Stimulated activated CD8-positive, alpha-beta memory T cell treated with anti-CD3 and anti-CD28 coated beads, Interleukin-12 subunit alpha, Interleukin-12 subunit beta, amount 100 ng/mL, for 24 hours (primary cell): ENCODE results near the gene TNFRSF11A.

Source experiments
- DNase-seq: peaks from one replicate; pipeline ENCODE4 v3.0.0-alpha.2; 2020; ENCODE audit errors: extremely low read depth

Gene TNFRSF11A

DNA sequence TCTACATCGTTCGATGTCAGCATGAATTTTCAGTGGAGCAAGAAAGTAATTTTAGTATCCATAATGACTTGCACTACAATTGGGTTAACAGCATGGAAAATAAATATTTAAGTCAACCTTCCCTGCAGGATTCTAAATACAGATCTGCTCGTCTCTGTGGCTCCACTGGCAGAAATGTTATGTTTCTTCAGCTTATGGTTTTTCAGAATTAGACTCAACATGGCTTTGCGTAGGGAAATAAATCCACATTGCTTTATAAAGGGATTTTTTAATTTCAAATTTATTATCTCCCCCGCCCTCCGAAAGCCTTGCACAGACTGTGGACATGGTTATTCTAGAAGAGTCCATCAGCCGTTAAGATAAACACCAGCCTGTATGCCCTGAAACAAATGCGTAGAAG, 18.2 kb downstream of the TNFRSF11A start:
- DNase-seq: no peak

DNA sequence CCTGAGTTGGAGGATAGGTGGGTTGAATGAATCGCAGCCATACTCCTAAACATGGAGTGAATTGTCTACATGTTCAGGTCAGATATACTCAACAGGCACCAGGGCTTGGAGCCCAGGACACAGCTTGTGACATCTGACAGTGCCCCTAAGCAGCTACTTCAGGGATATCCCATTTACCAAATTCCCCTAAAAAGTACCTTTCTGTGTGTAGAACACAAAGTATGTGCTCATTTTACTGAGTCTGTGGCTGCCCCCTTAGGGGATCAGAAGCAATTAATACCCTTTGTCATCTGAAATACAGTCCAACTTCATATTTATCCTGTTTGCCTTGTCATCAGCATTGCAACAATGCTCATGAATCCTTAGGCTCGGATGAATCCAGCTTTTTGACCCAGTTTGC, 20.8 kb downstream of the TNFRSF11A start:
- DNase-seq: no peak

DNA sequence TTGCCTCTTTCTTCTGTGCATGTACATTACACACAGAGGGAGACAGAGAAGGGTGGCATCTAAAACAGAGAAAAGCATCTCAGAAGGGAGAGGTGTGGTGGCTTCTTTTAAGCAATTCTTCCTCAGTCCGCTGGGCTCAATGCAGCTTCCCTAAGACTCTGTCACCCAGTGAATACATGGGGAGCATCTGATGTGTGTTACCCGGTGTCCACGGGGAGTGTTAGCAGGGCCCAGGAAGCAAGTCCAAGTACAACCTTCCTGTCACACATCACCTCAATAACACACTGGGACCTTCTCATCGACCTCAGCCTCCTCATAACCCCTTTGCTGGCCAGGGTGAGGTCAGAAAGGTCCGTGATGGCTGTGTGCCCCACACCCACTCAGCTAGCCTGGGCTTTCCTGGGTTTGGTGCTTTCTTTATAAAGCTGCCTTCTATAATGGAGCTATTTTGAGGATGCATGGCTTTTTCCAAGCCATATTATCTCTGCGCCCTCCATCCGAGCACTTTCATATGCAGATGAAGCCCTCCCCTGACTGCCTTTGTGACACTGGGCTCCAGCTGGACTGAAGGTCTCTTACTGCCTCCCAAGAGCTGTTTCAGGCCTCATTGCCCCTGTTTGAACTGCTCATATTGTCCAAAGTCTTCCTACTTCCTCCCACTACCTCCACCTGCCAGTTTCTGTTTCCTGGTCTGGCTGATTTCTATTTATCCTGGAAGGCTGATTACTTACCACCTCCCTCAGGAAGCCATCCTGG, 21.4 kb downstream of the TNFRSF11A start:
- DNase-seq: no peak

DNA sequence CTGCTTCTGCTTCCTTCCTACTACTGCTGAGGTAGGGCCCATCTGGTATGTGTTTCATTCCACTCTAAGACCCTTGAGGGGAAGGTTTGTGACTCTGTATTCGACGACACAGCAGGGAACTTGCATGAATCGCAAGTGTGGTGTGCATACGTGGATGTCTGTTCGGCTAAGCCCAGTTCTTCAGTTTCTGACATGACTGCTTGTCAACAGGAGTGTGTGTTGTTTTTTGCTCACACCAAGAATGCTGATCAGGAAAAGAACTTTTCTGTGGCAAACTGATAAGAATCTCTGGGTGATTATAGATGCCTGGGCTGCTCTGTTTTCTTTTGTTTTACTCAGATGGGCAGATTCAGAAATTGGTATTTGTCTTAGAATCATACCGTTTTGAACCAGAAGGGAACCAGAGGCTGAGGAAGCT, 22.0 kb downstream of the TNFRSF11A start:
- no peak for DNase-seq

DNA sequence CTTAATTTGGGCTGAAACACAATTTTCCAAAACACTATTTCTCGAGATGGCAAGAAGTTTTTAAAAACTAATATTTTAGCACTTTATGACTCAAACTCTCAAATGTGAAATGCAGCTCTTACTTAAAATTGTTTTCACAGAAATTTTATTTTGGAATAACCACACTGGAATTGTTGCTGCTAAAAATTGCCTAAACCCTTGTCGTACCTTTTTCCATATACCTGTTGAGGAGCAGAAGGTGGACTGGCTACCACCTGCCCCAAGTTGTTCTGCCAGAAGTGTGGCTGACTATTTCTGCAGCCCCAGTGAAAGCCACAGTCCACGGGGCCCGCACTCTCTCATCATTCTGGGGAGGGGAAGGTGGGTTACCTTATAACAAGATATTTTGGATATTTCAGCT, 23.4 kb downstream of the TNFRSF11A start:
- DNase-seq: no peak

DNA sequence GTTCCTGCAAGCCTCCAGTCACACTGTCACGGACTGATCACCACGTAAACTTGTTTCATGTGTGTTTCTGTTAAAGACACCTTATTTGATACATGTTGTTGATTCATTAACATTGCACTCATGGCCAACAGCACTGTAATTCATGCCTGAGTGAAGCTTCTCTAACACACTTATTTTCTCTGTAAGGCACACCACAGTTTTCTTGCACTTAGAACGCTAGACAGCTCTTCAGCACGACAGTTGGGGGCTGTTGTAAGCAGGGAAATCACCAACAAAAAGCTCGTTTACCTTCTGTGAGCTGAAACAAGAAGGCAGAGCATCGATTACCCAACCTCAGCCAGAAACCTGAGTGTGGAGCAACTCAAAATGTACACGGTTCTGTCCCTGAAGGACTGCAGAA, 28.1 kb downstream of the TNFRSF11A start:
- no peak for DNase-seq

DNA sequence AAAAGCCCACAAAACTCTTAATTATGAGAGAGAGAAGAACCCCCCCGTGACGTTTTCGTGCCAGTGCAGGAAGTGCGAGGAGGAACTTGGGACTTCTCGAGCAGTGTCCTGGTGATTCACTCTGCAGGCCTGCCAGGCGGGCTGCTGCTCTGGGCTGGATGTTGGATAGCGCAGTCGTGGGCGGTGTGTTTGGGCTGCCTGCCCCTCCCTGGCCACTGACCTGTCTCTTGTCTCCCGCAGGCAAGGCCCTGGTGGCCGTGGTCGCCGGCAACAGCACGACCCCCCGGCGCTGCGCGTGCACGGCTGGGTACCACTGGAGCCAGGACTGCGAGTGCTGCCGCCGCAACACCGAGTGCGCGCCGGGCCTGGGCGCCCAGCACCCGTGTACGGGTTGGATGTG, 29.0 kb downstream of the TNFRSF11A start:
- DNase-seq: no peak

DNA sequence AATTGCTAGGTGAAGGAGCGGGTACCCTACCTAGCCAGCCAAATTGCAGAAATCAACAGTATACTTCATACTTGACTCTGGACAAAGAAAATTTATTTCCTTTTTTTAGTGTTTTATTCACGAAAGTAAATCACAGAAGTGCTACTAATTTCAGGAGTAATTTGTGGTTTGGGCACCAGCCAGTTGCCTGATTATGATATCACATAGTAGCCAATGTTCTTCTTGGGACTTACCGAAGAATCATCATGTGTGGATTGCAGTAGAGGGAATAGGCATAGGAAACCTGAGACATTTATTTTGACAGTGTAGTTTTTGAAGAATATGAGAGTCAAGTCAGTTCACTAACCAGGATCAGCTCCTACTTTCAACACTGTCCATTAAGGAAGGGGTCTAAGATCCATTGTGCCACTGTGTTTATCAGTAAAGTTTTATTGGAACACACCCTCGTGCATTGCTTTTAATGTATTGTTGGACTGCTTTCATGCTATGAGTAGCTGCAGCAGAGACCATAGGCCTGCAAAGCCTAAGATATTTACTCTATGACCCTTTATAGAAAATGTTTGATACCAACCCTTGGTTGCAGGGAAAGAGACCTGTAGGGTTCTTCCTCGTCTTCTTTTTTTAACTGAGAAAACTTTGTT, 32.1 kb downstream of the TNFRSF11A start:
- no peak for DNase-seq

DNA sequence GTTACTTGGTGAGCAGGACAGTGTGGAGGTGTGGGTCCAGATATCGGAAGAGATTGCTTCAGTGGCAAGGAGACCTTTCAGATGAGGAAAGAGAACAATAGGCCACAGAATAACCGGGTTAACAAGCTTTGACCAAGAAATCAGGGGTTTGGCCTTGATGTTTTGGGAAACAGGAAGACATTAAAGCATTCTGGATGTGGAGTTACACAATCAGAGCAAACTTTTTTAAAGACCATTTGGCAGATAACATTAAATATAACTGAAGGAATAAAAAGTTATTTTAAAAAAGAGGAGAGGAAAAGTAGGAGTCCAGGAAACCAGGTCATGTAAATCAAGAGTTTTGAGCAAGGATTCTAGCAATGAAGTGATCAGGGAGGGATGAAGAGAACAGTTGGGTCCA, 35.7 kb downstream of the TNFRSF11A start:
- DNase-seq: no peak

DNA sequence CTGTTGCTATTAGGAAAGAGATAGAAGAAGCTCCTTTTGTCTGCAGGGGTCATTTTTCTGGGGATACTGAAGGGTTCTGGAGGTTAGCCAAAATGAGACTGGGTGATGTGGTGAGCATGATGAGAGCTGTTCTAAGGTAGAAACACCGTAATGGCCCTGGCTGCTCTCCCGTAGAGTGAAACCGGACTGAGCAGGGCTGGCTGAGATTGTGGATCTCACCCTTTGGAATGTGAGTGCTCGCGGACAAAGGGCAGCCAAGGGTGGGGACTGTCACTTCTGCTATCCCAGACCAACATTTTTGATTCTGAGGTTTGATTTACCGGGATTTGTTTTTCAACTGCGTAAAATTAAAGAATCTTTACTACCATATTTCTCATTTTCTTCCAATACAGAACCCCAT, 36.2 kb downstream of the TNFRSF11A start:
- no peak for DNase-seq

DNA sequence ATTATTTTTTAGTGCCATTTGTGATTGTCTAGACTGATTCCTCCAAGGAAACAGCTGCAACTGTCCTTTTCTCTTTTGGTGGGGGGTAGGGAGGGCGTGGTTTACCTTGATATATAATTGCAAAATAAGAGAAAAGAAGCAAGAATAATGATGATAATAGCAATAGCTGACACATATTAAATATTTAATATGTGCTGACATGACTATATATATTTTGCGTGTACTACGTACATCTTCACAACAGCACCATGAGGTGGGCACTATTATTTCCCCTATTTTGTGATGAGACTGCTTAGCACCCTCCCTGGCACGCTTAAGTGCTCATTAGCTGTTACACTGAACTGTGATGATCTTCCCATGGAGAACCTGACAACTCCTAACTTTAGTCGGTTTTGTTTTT, 39.4 kb downstream of the TNFRSF11A start:
- no peak for DNase-seq

DNA sequence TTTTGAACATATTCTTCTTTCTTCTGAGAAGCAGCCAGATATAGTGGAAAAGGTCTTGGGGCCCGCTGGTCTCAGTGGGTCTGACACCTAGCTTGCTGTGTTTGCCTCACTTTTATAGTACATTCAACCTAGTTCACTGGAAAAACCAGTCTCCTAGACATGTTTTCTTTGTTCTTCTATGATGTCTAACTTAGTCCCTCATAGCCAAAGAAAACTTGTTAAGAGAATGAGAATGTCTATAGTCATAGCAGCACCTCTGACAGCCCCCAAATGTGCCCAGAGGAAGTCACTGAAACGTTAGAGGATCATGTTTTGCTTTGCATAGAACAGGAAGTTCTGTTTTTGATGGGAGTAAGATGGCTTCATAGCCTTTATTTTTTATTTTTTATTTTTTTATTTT, 40.3 kb downstream of the TNFRSF11A start:
- no peak for DNase-seq

DNA sequence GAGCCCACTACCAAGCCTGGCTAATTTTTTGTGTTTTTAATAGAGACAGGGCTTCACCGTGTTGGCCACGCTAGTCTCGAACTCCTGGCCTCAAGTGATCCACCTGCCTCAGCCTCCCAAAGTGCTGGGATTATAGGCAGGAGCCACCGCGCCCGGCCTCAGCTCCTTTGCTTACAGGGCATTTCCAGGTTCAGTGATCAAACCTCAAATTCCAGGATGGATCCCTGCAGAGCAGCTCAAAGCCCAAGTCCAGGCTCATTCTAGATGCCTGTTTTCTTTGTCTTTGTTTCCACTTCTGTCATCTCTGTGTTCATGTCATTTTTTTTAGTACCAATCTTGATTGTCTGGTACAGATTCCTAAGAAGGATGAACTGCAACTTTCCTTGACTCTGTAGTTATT, 41.9 kb downstream of the TNFRSF11A start:
- DNase-seq: no peak

DNA sequence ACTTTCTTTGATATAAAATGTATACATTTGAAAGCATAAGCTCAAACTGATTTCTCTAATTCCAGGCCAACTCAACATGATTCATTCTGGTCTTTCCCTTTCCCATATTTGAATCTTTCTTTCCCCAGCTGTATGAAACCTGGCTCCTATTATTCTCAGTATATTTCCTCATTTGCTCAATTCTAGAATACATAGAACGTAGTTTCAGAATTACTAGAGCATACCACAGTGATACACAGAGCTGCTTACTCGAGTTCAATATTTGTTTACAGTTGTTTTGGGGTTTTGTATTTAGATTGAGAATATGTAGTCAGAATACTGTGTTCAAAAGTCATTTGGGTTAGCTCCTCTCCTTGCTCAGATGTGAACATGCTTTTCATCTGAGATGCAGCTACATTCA, 43.0 kb downstream of the TNFRSF11A start:
- no peak for DNase-seq

DNA sequence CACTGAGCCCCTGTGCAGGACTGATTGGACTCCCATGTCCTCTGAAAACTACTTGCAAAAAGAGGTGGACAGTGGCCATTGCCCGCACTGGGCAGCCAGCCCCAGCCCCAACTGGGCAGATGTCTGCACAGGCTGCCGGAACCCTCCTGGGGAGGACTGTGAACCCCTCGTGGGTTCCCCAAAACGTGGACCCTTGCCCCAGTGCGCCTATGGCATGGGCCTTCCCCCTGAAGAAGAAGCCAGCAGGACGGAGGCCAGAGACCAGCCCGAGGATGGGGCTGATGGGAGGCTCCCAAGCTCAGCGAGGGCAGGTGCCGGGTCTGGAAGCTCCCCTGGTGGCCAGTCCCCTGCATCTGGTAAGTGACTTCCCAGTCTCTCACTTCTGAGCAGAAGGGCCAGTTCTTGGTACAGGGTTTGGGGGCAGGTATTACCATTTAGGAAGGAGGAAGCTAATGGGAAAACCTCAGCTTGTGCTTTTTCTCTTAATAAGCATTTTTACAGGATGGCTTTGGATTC, 44.1 kb downstream of the TNFRSF11A start:
- DNase-seq: no peak

DNA sequence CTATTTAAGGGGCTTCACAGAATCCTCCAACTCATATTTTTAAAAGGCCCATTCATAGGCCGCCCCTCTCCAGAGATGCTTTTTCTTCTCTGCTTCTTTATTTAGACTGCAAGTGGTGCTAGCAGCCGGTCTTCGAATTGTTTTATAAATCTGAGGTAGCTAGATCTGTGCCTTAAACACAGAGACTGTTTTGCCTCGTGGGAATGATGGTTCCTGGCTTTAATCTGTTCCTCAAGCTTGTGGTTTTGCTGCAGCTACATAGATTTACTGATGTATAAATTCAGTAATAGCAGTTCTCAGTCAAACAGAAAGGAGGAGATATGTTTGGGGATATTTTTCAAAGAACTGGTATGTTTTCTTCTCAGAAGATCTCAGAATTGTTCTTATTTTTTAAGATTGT, 45.3 kb downstream of the TNFRSF11A start:
- DNase-seq: no peak

DNA sequence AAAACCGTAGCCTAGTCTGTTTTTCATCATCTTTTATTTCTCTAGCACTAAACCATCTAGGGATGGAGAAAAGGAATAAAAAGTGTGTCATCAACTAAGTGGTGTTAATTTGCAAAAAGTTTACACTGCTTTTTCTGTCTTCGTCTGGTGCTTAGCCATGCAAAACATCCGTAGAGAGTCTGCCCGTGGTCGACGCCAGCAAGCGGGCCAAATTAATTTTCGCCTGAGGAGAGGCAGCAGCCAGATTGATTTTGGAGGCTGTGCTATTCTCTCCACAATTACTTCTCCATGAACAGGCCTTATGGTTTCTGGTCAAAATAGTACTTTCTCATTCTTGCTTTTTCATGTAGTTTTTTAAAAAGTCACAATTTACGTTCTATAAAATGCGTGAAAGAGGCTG, 46.3 kb downstream of the TNFRSF11A start:
- no peak for DNase-seq

DNA sequence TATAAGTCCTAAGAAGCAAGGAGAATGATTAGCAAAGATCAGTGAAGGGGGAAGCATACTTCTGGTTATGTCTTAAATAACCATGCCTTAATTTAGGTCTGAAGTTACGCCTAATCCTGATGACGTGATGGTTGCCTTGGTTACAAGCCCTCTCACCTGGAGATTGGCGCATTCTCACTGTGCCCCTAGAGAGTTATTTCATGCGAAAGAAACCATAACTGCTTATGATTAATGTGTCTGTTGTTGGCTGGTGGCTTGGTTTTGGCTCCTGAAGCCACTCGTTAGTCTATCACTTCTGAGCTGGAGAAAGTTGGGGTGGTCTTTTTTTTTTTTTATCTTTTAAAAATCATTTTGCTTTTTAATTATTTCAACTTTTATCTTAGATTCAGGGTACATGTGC, 47.0 kb downstream of the TNFRSF11A start:
- DNase-seq: no peak

DNA sequence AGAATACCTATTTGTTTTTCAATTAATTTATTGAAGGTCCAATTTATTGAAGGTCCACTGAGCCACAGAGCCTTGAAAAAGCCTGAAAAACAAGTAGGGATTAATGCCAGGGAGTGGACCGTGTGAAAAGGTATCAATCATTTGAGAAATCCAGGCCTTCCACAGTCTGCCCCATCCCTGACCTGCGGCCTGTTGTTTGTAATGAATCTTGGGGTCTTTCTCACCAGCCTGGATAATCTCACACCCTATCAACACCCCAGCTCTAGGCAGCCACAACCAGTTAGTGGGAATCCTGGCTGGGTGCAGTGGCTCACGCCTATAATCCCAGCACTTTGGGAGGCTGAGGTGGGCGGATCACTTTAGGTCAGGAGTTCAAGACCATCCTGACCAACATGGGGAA, 47.8 kb downstream of the TNFRSF11A start:
- no peak for DNase-seq

DNA sequence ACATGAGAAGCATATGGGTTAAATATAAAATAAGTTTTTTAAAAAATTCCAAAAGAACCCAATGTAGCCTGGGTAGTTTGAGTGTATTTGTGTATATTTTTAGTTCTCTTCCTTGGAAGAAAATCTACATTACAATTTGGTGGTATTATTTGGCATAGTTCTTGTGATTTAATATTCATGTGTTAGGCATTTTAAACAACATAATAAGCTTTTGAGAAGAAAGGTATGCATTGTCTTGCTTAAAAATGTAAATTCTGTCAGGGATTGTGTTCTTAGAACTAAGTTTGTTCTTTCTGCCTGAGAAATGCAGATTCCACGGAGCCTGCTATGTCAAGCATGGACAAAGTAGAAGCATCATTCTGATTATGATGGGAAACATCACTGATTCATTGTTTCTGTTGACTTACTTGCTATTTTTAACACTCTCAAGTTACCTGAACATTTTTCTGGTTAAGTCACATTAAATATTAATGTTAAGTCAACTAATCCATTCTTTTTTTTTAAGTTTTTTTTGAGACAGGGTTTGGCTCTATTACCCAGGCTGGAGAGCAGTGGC, 49.4 kb downstream of the TNFRSF11A start:
- DNase-seq: no peak

DNA sequence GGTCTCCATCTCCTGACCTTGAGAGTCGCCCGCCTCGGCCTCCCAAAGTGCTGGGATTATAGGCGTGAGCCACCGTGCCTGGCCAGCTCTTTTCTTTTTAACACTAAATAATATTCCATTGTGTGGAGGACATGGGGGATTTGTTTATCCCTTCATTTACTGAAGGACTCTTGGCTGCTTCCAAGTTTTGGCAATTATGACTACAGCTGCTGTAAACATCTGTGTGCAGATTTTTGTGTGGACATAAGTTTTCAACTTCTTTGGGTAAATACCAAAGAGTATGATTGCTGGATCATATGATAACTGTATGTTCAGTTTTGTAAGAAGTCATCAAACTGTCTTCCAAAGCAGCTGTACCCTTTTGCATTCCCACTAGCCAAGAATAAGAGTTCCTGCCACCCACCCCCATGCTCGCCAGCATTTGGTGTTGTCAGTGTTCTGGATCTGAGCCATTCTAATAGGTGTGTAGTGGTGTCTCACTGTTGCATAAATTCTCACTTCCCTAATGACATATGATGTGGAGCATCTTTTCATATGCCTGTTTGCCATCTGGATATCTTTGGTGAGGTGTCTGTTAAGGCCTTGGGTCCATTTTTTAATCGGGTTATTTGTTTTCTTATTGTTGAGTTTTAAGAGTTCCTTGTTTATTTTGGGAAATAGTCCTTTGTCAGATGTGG, 52.2 kb downstream of the TNFRSF11A start:
- no peak for DNase-seq

DNA sequence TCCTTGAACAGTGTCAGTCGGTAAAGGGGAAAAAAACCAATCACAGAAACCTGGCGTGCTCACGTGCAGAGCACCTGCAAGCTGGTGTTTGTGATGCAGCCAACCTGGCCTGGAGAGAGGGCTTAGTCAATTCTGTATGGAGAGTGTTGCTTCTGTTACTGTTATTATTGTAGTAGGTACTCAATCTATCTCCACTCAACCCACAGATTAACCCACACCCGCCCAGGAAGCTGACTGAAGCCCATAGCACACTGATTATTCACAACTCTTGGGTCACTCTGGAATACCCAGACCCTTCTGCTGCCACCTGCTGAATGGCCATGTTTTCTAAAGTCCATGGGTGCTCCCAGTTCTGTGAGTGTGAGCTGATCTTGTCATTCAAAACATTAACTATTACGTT, 53.9 kb downstream of the TNFRSF11A start:
- DNase-seq: no peak

DNA sequence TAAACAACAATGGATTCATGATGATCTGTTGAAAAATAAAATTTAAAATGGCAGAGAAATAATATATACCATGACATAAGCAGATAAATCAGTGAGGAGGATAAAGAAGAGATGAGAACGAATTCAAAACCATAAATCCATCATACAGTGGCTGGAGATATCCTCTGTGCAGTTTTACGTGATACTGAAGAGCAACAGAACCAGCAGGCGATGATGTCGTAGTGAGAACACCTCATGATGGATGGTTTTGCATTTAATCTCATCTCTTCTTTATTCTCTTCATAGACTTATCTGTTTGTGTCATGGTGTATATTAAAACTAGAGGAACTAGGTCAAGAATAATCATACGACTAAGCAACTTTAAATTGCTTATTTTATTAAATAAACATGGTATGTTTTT, 56.3 kb downstream of the TNFRSF11A start:
- DNase-seq: no peak
